Body of pancreas (tissue), 4 donors: Measurements from ENCODE around the gene GPA33. TPM values are rescaled to one million over a fixed set of nuclear protein-coding genes. Genes with fewer than 3 reads are reported as not detected.

ENCODE experiments used
- ATAC-seq: fragments of 150-250 bp; one replicate; pipeline ENCODE4 v1.9.1; 2016
- DNase-seq, 4 donors: peaks; one replicate each; pipeline ENCODE4 v3.0.0-alpha.2; 2019
- H3K27ac ChIP-seq, 4 donors: fragments of 200-600 bp; sonication (generic); 1 replicate in 3 of 4; 2 replicates in 1 of 4; pipeline versions ENCODE4 v1.5.1 to v1.6.1; 2016 to 2019; ENCODE audit warnings: mild to moderate bottlenecking in 1 of 4, mixed read lengths in 1 of 4, moderate library complexity in 1 of 4
- H3K27me3 ChIP-seq, 2 donors: fragments of 200-600 bp; sonication (generic); one replicate each; pipeline ENCODE4 v1.6.0; 2016; ENCODE audit warnings: mild to moderate bottlenecking in 1 of 2
- H3K36me3 ChIP-seq, 2 donors: fragments of 200-600 bp; sonication (generic); replicated peaks in 1 of 2; 2 replicates each; pipeline ENCODE4 v1.5.1; 2016; ENCODE audit warnings: low read depth in 2 of 2; ENCODE audit not compliant: insufficient read depth in 1 of 2
- H3K4me1 ChIP-seq: fragments of 200-600 bp; sonication (generic); one replicate; pipeline ENCODE4 v1.6.0; 2016
- H3K4me3 ChIP-seq, 2 donors: fragments of 200-600 bp; sonication (generic); 1 replicate in 1 of 2; 2 replicates in 1 of 2; pipeline ENCODE4 v1.5.1; 2016 to 2019
- H3K9me3 ChIP-seq, 3 donors: fragments of 200-600 bp; sonication (generic); 1 replicate in 2 of 3; 2 replicates in 1 of 3; pipeline ENCODE4 v1.5.1; 2016
- POLR2A ChIP-seq, 3 donors: fragments of 450-650 bp; IDR thresholded peaks; one replicate each; pipeline ENCODE4 v1.6.1; 2016; ENCODE audit warnings: antibody characterized with exemption in 3 of 3, mild to moderate bottlenecking in 2 of 3
- WGBS, 2 donors: methylation state at CpG; one replicate each; pipeline ENCODE4 v1.1.5; 2017; 5-methylcytosine and 5-hydroxymethylcytosine counted together
- intact Hi-C: fragments of 100-400 bp; cut with DNase I; formaldehyde crosslinking; loops from one replicate; pipeline ENCODE4 v1.15.1; 2023
- total RNA-seq, 2 donors: library from RNA; depleted of rRNA; stranded (reverse); fragments of >200 nt; gene quantifications; one replicate each; pipeline ENCODE4 v1.1.0, GENCODE V29; 2016
- TF ChIP-seq, protein P1 (sequence below), 7 experiments: fragments of 450-650 bp in 4 of 7; fragments of 200-600 bp in 3 of 7; sonication (generic) in 3 of 7; IDR thresholded peaks; one replicate each; pipeline ENCODE4 v1.5.1; 2016 to 2019; ENCODE audit warnings: antibody characterized with exemption in 7 of 7

GPA33 gene
- total RNA-seq, 2 donors from 2014 or later, result 1.6 TPM; not detected in 1

DNA sequence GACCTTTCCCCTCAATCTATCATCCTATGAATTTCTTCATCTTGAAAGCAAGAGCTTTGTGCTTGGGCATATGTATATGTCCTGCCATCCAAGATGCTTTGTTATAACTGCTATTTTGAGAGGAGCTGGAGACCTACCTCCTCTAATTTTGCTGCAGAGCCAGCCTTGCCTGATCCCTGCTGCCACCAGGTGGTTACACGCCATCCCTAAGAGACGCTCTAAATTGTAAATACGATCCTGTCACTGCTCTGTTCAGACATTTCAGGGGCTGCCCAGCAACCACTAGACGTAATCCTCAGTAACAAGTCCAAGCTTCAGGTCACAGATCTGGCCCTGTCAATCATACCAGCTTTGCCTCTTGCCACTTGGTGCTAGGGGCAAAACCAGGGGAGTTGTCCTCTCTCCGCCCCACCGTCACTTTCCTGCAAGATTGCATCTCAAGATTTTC, 32.9 kb downstream of the GPA33 start:
- Histone ChIP-seq H3K4me3 (no peak overlapping the region), H3K36me3 (no peaks in the 10 kb centered on the region), H3K4me1 (peaks cover 6% of the 10 kb centered on the region), H3K27ac (no peak overlapping the region), H3K27me3 (no peaks in the 10 kb centered on the region), H3K9me3 (no peaks in the 10 kb centered on the region)
- ATAC-seq (no peak), DNase-seq (peak; percentile 41 to 64 (median 53))
- intact Hi-C loops, result loop anchor here (5.0 kb wide), 1 partner anchor 150 kb away; no protein-coding TSS in a partner anchor
- WGBS, 2 donors, result 31 to 33% methylated on average over 6 of the region's 6 CpGs
- TF ChIP-seq, protein P1, sequence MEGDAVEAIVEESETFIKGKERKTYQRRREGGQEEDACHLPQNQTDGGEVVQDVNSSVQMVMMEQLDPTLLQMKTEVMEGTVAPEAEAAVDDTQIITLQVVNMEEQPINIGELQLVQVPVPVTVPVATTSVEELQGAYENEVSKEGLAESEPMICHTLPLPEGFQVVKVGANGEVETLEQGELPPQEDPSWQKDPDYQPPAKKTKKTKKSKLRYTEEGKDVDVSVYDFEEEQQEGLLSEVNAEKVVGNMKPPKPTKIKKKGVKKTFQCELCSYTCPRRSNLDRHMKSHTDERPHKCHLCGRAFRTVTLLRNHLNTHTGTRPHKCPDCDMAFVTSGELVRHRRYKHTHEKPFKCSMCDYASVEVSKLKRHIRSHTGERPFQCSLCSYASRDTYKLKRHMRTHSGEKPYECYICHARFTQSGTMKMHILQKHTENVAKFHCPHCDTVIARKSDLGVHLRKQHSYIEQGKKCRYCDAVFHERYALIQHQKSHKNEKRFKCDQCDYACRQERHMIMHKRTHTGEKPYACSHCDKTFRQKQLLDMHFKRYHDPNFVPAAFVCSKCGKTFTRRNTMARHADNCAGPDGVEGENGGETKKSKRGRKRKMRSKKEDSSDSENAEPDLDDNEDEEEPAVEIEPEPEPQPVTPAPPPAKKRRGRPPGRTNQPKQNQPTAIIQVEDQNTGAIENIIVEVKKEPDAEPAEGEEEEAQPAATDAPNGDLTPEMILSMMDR (IDR thresholded peaks at IDR 0.05), result peak in 6 of 7 experiments; percentile 20 to 54 (median 34)
- TF ChIP-seq POLR2A (IDR thresholded peaks at IDR 0.05), result no peak

DNA sequence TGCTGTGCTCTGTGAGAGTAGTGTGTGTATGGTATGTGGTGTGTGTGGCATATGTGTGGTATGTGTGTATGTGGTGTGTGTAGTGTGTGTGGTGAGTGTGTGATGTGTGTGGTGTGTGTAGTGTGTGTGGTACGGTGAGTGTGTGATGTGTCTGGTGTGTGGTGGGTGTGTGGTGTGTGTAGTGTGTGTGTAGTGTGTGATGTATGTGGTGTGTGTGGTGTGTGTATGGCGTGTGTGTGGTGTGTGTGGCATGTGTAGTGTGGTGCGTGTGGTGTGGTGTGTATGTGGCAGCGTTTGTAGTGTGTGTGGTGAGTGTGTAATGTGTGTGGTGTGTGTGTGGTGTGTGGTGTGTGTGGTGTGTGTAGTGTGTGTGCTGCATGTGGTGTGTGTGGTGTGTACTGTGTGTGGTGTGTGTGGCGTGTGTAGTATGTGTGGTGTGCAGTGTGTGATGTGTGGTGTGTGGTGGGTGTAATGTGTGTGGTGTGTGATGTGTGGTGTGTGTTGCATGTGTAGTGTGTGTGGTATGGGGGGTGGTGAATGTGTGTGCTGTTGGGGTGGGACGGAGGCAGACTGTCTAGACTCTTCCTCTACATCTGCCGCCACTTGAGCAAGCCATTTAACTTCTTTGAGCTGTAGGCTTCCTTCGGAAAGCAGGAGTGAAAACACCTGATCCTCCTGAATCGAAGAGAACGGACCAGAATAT, 33.5 kb downstream of the GPA33 start:
- intact Hi-C loops, result loop anchor here (5.0 kb wide), 1 partner anchor 149 kb away; no protein-coding TSS in a partner anchor
- 36 to 40% methylated on average over 10 of the region's 10 CpGs for WGBS, 2 donors
- Histone ChIP-seq H3K36me3 (no peaks in the 10 kb centered on the region), H3K27ac (no peak overlapping the region), H3K4me1 (peaks cover 6% of the 10 kb centered on the region), H3K27me3 (no peaks in the 10 kb centered on the region), H3K4me3 (no peak overlapping the region), H3K9me3 (no peaks in the 10 kb centered on the region)
- DNase-seq (no peak), ATAC-seq (no peak)
- TF ChIP-seq POLR2A (IDR thresholded peaks at IDR 0.05), result no peak
- TF ChIP-seq, protein P1 (IDR thresholded peaks at IDR 0.05), result no peak

DNA sequence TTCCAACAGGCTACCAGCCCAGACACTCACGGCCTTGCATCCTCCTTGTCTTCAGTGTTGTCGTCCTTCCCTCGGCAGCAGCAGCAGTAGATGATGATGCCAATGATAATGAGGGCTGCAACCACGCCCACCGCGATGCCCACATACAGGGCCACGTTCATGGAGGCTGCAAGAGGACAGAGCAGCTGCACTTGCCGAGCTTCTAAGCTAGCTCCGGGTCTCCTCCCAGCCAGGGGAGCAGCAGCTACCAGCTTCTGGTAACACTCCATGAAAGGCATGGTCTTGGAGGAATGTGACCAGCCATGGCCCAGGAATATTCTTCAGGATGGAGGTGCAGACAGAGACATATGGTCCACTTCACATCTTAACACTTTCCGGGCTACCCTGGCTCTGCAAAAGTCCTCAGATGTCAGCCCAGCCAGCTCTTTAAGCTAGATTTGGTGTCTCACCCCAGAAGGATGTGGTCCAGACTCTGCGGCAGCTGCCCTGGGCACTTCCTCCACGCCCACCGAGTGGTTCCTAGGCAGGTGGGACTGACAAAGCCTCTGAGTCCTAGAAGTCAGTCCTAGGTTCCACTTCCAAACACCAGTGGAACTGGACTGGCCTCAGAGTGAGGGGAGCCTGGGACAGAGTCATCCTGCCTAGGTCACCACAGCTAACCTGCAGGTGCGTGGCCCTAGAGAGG, 35.1 kb downstream of the GPA33 start:
- no peaks in the 10 kb centered on the region for H3K9me3 ChIP-seq
- intact Hi-C loops, result loop anchor here (5.0 kb wide), 2 partner anchors 138 to 148 kb away; no protein-coding TSS in a partner anchor
- peaks cover 6% of the 10 kb centered on the region for H3K4me1 ChIP-seq
- DNase-seq (no peak), ATAC-seq (no peak)
- 65 to 71% methylated on average over 13 to 14 of the region's 14 CpGs for WGBS, 2 donors
- no peak for TF ChIP-seq POLR2A (IDR thresholded peaks at IDR 0.05)
- TF ChIP-seq, protein P1 (IDR thresholded peaks at IDR 0.05), result no peak
- H3K36me3 ChIP-seq, result no peaks in the 10 kb centered on the region
- no peak overlapping the region for H3K27ac ChIP-seq
- no peaks in the 10 kb centered on the region for H3K27me3 ChIP-seq
- no peak overlapping the region for H3K4me3 ChIP-seq

DNA sequence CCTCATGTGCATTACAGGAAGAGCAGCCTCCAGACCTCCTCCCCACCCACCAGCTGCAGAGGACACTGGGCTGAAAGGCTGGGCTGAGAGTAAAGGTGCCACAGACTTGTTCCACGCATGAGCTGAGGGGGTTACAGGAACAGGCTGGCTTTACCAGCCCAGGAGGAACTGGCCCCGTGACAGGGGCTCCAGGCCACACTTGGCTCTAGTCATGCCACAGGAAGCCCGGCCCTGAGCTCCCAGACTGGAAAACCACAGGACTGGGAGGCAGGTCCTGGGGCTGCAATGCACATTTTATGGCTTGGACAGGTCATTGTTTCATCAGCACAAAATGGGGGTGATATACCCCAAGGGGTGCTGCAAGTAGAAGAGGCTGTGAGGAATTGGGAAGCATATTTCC, 35.6 kb downstream of the GPA33 start:
- H3K4me1 ChIP-seq, result peaks cover 6% of the 10 kb centered on the region
- TF ChIP-seq, protein P1 (IDR thresholded peaks at IDR 0.05), result no peak
- TF ChIP-seq POLR2A (IDR thresholded peaks at IDR 0.05), result no peak
- no peaks in the 10 kb centered on the region for H3K9me3 ChIP-seq
- intact Hi-C loops, result loop anchor here (5.0 kb wide), 1 partner anchor 137 kb away; no protein-coding TSS in a partner anchor
- H3K4me3 ChIP-seq, result no peak overlapping the region
- H3K27me3 ChIP-seq, result no peaks in the 10 kb centered on the region
- no peaks in the 10 kb centered on the region for H3K36me3 ChIP-seq
- DNase-seq (no peak), ATAC-seq (no peak)
- H3K27ac ChIP-seq, result no peak overlapping the region
- WGBS, 2 donors, result 54% methylated on average over 3 of the region's 3 CpGs; no CpG with 5 or more reads in 1 of the 2 donors
